ENCODE results near the gene ANKRD24.

DNA sequence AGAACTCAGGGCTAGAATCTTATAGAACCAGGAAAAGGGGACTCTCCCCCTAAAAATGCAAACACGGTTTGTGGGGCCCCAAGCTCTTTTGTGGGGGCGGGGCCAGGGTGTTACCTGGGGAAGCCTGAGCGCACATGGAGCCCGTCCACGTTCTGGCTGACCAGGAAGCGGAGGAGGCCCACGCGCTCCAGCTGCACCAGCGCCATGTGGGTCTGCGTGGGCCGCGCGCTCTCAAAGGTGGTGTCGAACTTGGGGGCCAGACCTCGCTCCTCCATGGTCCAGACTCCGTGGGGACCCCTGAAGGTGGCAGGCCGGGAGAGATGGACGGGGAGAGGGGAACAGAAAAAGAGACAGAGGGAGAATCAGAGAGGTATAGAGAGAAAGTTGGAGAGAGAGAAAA, 3.5 kb upstream of the ANKRD24 start:
- TF ChIP-seq, protein P1, sequence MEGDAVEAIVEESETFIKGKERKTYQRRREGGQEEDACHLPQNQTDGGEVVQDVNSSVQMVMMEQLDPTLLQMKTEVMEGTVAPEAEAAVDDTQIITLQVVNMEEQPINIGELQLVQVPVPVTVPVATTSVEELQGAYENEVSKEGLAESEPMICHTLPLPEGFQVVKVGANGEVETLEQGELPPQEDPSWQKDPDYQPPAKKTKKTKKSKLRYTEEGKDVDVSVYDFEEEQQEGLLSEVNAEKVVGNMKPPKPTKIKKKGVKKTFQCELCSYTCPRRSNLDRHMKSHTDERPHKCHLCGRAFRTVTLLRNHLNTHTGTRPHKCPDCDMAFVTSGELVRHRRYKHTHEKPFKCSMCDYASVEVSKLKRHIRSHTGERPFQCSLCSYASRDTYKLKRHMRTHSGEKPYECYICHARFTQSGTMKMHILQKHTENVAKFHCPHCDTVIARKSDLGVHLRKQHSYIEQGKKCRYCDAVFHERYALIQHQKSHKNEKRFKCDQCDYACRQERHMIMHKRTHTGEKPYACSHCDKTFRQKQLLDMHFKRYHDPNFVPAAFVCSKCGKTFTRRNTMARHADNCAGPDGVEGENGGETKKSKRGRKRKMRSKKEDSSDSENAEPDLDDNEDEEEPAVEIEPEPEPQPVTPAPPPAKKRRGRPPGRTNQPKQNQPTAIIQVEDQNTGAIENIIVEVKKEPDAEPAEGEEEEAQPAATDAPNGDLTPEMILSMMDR (conservative IDR thresholded peaks at IDR 0.05; ENCODE audit: low read depth, low read length) = no peak
- no peak for TF ChIP-seq EZH2 (IDR thresholded peaks at IDR 0.05; ENCODE audit: borderline replicate concordance, low read depth, low read length, poor library complexity, severe bottlenecking)

All from A673 (cell line).